ENCODE results near the gene SERPING1. TPM values are rescaled to one million over a fixed set of nuclear protein-coding genes. Genes with fewer than 3 reads are reported as not detected.
A peak's percentile ranks its signal among the peaks of the same experiment; 100 is the strongest.

The SERPING1 gene
- total and polyA plus RNA-seq, 2 donors (not counting 3 experiments of a cell fraction or from before 2014, with no cell fraction given) = 0.30 TPM; not detected in 1

- no peaks in the 10 kb centered on the region for H4K20me1 ChIP-seq (replicated peaks; ENCODE audit: control insufficient read depth, extremely low read depth, insufficient read depth, low read length)
- H3K79me2 ChIP-seq (ENCODE audit: control insufficient read depth, insufficient read depth, low read length) = no peaks in the 10 kb centered on the region
- no peaks in the 10 kb centered on the region for H3K36me3 ChIP-seq (ENCODE audit: control insufficient read depth in 2 of 2, extremely low read depth in 1 of 2, insufficient read depth in 2 of 2, low read length in 2 of 2)
- no peak overlapping the region for H2AFZ ChIP-seq (ENCODE audit: low read depth, low read length)
- H3K9me1 ChIP-seq (replicated peaks; ENCODE audit: control insufficient read depth, extremely low read depth, insufficient read depth, low read length) = no peaks in the 10 kb centered on the region
- BruUV-seq (replicated peaks) = no TSS peak
- no peak for FAIRE-seq
- H3K4me2 ChIP-seq (ENCODE audit: insufficient read depth, low read length) = no peak overlapping the region
- TF ChIP-seq FOS (IDR thresholded peaks at IDR 0.05; ENCODE audit: borderline replicate concordance, insufficient read depth, low read length) = no peak
- TF ChIP-seq JUN (IDR thresholded peaks at IDR 0.05; ENCODE audit: borderline replicate concordance, insufficient read depth, insufficient read length, low read depth) = peak; percentile 3
- no peak overlapping the region for H3K9ac ChIP-seq (replicated peaks; ENCODE audit: extremely low read depth, insufficient read depth, low read length)
- H3K4me1 ChIP-seq (ENCODE audit: control insufficient read depth, extremely low read depth, insufficient read depth, low read length) = no peaks in the 10 kb centered on the region
- intact Hi-C loops (cut with micrococcal nuclease) (no loop called here), dilution Hi-C loops (cut with MboI; ENCODE audit: extremely low pct_ligation_motif_present, low sequenced_read_pairs) (no loop called here)
- no peak for DNase-seq (ENCODE audit: low read depth, low spot score)
- H3K4me3 ChIP-seq (replicated peaks in 1 of 3; ENCODE audit: insufficient read depth in 1 of 3, low read depth in 1 of 3, low read length in 3 of 3) = no peak overlapping the region
- no peaks in the 10 kb centered on the region for H3K27me3 ChIP-seq (ENCODE audit: control insufficient read depth in 2 of 2, insufficient read depth in 2 of 2, low read length in 2 of 2)
- H3K27ac ChIP-seq (ENCODE audit: insufficient read depth, low read depth, low read length) = no peak overlapping the region
- H3K9me3 ChIP-seq (replicated peaks; ENCODE audit: control insufficient read depth, insufficient read depth, low read length) = no peaks in the 10 kb centered on the region
- ChIA-PET CTCF (no interaction called here), POLR2A (no interaction called here)
Measured at GRCh38 chr11:57620467-57620866, 23.0 kb downstream of the SERPING1 start.

DNA sequence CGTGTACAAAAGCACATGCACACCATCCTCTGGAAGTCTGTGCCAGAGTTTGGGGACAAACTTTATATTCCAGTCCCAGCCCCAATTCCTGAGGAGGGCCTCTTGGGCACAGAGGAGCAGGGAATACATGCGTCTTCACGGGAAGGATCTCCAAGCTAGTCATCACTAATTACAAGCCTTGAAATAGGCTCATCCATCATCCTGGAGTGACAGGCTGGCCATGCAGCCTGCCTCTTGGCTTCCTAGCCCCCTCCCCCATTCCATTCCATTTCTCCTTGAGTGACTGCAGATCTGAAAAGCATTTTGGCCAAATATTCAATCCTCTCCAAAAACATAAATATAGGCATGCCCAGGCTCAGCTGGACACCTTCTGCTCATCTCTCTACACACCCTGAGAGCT is 24.8 kb downstream of the SERPING1 start:
- Histone ChIP-seq H3K4me3 (replicated peaks in 1 of 3; ENCODE audit: insufficient read depth in 1 of 3, low read depth in 1 of 3, low read length in 3 of 3) (no peak overlapping the region), H3K9ac (replicated peaks; ENCODE audit: extremely low read depth, insufficient read depth, low read length) (no peak overlapping the region), H3K79me2 (ENCODE audit: control insufficient read depth, insufficient read depth, low read length) (no peaks in the 10 kb centered on the region), H3K36me3 (ENCODE audit: control insufficient read depth in 2 of 2, extremely low read depth in 1 of 2, insufficient read depth in 2 of 2, low read length in 2 of 2) (no peaks in the 10 kb centered on the region), H3K9me3 (replicated peaks; ENCODE audit: control insufficient read depth, insufficient read depth, low read length) (no peaks in the 10 kb centered on the region), H3K4me2 (ENCODE audit: insufficient read depth, low read length) (no peak overlapping the region), H3K27ac (ENCODE audit: insufficient read depth, low read depth, low read length) (no peak overlapping the region), H3K4me1 (ENCODE audit: control insufficient read depth, extremely low read depth, insufficient read depth, low read length) (no peaks in the 10 kb centered on the region), H2AFZ (ENCODE audit: low read depth, low read length) (no peak overlapping the region), H3K9me1 (replicated peaks; ENCODE audit: control insufficient read depth, extremely low read depth, insufficient read depth, low read length) (no peaks in the 10 kb centered on the region), H3K27me3 (ENCODE audit: control insufficient read depth in 2 of 2, insufficient read depth in 2 of 2, low read length in 2 of 2) (no peaks in the 10 kb centered on the region), H4K20me1 (replicated peaks; ENCODE audit: control insufficient read depth, extremely low read depth, insufficient read depth, low read length) (no peaks in the 10 kb centered on the region)
- DNase-seq (ENCODE audit: low read depth, low spot score) (no peak), FAIRE-seq (no peak)
- no peak for TF ChIP-seq MYC (IDR thresholded peaks at IDR 0.05; ENCODE audit: low read depth, low read length)
- no peak for TF ChIP-seq GATA2 (IDR thresholded peaks at IDR 0.05; ENCODE audit: insufficient read depth, insufficient read length, low read depth, low read length)
- TF ChIP-seq FOS (IDR thresholded peaks at IDR 0.05; ENCODE audit: borderline replicate concordance, insufficient read depth, low read length) = no peak
- no peak for TF ChIP-seq POLR2A (IDR thresholded peaks at IDR 0.05; ENCODE audit: low read depth, low read length)
- TF ChIP-seq JUN (IDR thresholded peaks at IDR 0.05; ENCODE audit: borderline replicate concordance, insufficient read depth, insufficient read length, low read depth) = no peak
- POLR2A ChIA-PET = no interaction called here
- dilution Hi-C loops (cut with MboI; ENCODE audit: extremely low pct_ligation_motif_present, low sequenced_read_pairs) (no loop called here), intact Hi-C loops (cut with micrococcal nuclease) (no loop called here)
- CTCF ChIA-PET = interaction anchor here (0.5 to 0.6 kb wide), 2 partner anchors 164 to 537 kb away, joined by 3 read pairs; no protein-coding TSS in a partner anchor
- no TSS peak for BruUV-seq (replicated peaks)

Data from endothelial cell of umbilical vein (primary cell).